SK-N-SH treated with all-trans-retinoic acid at 6 μM for 48 hours (cell line): ENCODE results near the gene NFIA.

Experiments used
- ATAC-seq: fragments of 200-7000 bp; cut with Tn5 transposase; 3 replicates; pipeline ENCODE4 v1.9.1; 2020; ENCODE audit warnings: mild to moderate bottlenecking, moderate library complexity
- ARNTL ChIP-seq: fragments of 450-650 bp; formaldehyde crosslinking; IDR thresholded peaks from 2 replicates; pipeline ENCODE4 v1.5.0; 2020; ENCODE audit warnings: low read depth, mild to moderate bottlenecking, moderate library complexity, borderline replicate concordance
- CSDC2 ChIP-seq: fragments of 250-450 bp; sonication (Bioruptor Pico); IDR thresholded peaks from 2 replicates; pipeline ENCODE4 v1.5.0; 2020; ENCODE audit warnings: mild to moderate bottlenecking, moderate library complexity
- GLIS3 ChIP-seq: fragments of 250-450 bp; sonication (Bioruptor Pico); IDR thresholded peaks from 2 replicates; pipeline ENCODE4 v1.5.0; 2020; ENCODE audit warnings: mild to moderate bottlenecking, moderate library complexity
- PATZ1 ChIP-seq: fragments of 250-450 bp; sonication (Bioruptor Pico); IDR thresholded peaks from 2 replicates; pipeline ENCODE4 v1.8.0; 2020; ENCODE audit warnings: mild to moderate bottlenecking, moderate library complexity, borderline replicate concordance
- PPARA ChIP-seq: fragments of 250-450 bp; sonication (Bioruptor Pico); IDR thresholded peaks from 2 replicates; pipeline ENCODE4 v1.5.0; 2020; ENCODE audit warnings: mild to moderate bottlenecking, borderline replicate concordance
- RARB ChIP-seq: fragments of 250-450 bp; sonication (Bioruptor Pico); IDR thresholded peaks from 2 replicates; pipeline ENCODE4 v1.8.0; 2021; ENCODE audit warnings: mild to moderate bottlenecking, moderate library complexity
- TCF4 ChIP-seq: fragments of 250-450 bp; sonication (Bioruptor Pico); IDR thresholded peaks from 2 replicates; pipeline ENCODE4 v1.8.0; 2021; ENCODE audit warnings: mild to moderate bottlenecking, moderate library complexity, borderline replicate concordance
- TOX ChIP-seq: fragments of 250-450 bp; sonication (Bioruptor Pico); IDR thresholded peaks from 2 replicates; pipeline ENCODE4 v1.8.0; 2021; ENCODE audit warnings: mild to moderate bottlenecking, moderate library complexity, borderline replicate concordance
- ZC3H10 ChIP-seq: fragments of 250-450 bp; sonication (Bioruptor Pico); IDR thresholded peaks from 2 replicates; pipeline ENCODE4 v1.5.1; 2021; ENCODE audit warnings: mild to moderate bottlenecking, moderate library complexity
- ZFP3 ChIP-seq: fragments of 250-450 bp; sonication (Bioruptor Pico); IDR thresholded peaks from 2 replicates; pipeline ENCODE4 v1.5.0; 2020; ENCODE audit warnings: mild to moderate bottlenecking, moderate library complexity
- ZFP30 ChIP-seq: fragments of 450-650 bp; formaldehyde crosslinking; IDR thresholded peaks from 2 replicates; pipeline ENCODE4 v1.5.0; 2022; ENCODE audit warnings: mild to moderate bottlenecking, moderate library complexity
- ZNF70 ChIP-seq: fragments of 450-650 bp; formaldehyde crosslinking; IDR thresholded peaks from 2 replicates; pipeline ENCODE4 v1.5.0; 2020; ENCODE audit warnings: mild to moderate bottlenecking, moderate library complexity
- TF ChIP-seq, protein P1 (sequence below): fragments of 250-450 bp; sonication (Bioruptor Pico); IDR thresholded peaks from 2 replicates; pipeline ENCODE4 v1.8.0; 2021; ENCODE audit warnings: low read depth, mild to moderate bottlenecking, moderate library complexity, borderline replicate concordance
- TF ChIP-seq, protein P2 (sequence below): fragments of 250-450 bp; sonication (Bioruptor Pico); IDR thresholded peaks from 2 replicates; pipeline ENCODE4 v1.5.0; 2020; ENCODE audit warnings: mild to moderate bottlenecking, moderate library complexity
- TF ChIP-seq, protein P3 (sequence below): fragments of 250-450 bp; sonication (Bioruptor Pico); IDR thresholded peaks from 2 replicates; pipeline ENCODE4 v1.5.1; 2020; ENCODE audit warnings: low read depth, mild to moderate bottlenecking, moderate library complexity
- TF ChIP-seq, protein P4 (sequence below): fragments of 250-450 bp; sonication (Bioruptor Pico); IDR thresholded peaks from 2 replicates; pipeline ENCODE4 v1.5.1; 2021; ENCODE audit warnings: mild to moderate bottlenecking, moderate library complexity

The NFIA gene

GRCh38 chr1:61133335-61134019 is 51.1 kb downstream of the NFIA start:
- no peak for ATAC-seq
- no peak for TF ChIP-seq GLIS3 (CRISPR knock-in tag)
- TF ChIP-seq, protein P1, sequence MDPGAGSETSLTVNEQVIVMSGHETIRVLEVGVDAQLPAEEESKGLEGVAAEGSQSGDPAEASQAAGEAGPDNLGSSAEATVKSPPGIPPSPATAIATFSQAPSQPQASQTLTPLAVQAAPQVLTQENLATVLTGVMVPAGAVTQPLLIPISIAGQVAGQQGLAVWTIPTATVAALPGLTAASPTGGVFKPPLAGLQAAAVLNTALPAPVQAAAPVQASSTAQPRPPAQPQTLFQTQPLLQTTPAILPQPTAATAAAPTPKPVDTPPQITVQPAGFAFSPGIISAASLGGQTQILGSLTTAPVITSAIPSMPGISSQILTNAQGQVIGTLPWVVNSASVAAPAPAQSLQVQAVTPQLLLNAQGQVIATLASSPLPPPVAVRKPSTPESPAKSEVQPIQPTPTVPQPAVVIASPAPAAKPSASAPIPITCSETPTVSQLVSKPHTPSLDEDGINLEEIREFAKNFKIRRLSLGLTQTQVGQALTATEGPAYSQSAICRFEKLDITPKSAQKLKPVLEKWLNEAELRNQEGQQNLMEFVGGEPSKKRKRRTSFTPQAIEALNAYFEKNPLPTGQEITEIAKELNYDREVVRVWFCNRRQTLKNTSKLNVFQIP (CRISPR knock-in tag), result no peak

DNA sequence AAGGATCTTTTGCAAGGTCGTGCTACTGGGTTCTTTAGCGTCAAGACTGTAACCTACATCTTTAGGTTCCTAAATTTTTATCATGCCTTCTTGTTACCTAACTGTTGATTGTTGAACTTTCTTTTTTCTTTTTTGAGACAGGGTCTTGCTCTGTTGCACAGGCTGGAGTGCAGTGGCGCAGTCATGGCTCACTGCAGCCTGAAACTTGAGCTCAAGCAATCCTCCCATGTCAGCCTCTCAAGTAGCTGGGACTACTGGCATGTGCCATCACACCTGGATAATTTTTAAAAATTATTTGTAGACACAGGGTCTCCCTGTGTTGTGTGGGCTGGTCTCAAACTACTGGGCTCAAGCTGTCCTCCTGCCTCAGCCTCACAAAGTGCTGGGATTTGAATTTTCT is 52.9 kb downstream of the NFIA start:
- ATAC-seq, result no peak
- TF ChIP-seq RARB (CRISPR knock-in tag) (no peak), GLIS3 (CRISPR knock-in tag) (no peak), ARNTL (CRISPR knock-in tag) (no peak), ZNF70 (CRISPR knock-in tag) (no peak), TOX (no peak)
- TF ChIP-seq, protein P2, sequence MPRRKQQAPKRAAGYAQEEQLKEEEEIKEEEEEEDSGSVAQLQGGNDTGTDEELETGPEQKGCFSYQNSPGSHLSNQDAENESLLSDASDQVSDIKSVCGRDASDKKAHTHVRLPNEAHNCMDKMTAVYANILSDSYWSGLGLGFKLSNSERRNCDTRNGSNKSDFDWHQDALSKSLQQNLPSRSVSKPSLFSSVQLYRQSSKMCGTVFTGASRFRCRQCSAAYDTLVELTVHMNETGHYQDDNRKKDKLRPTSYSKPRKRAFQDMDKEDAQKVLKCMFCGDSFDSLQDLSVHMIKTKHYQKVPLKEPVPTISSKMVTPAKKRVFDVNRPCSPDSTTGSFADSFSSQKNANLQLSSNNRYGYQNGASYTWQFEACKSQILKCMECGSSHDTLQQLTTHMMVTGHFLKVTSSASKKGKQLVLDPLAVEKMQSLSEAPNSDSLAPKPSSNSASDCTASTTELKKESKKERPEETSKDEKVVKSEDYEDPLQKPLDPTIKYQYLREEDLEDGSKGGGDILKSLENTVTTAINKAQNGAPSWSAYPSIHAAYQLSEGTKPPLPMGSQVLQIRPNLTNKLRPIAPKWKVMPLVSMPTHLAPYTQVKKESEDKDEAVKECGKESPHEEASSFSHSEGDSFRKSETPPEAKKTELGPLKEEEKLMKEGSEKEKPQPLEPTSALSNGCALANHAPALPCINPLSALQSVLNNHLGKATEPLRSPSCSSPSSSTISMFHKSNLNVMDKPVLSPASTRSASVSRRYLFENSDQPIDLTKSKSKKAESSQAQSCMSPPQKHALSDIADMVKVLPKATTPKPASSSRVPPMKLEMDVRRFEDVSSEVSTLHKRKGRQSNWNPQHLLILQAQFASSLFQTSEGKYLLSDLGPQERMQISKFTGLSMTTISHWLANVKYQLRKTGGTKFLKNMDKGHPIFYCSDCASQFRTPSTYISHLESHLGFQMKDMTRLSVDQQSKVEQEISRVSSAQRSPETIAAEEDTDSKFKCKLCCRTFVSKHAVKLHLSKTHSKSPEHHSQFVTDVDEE, result no peak
- TF ChIP-seq, protein P3, sequence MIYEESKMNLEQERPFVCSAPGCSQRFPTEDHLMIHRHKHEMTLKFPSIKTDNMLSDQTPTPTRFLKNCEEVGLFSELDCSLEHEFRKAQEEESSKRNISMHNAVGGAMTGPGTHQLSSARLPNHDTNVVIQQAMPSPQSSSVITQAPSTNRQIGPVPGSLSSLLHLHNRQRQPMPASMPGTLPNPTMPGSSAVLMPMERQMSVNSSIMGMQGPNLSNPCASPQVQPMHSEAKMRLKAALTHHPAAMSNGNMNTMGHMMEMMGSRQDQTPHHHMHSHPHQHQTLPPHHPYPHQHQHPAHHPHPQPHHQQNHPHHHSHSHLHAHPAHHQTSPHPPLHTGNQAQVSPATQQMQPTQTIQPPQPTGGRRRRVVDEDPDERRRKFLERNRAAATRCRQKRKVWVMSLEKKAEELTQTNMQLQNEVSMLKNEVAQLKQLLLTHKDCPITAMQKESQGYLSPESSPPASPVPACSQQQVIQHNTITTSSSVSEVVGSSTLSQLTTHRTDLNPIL (CRISPR knock-in tag), result no peak
- TF ChIP-seq, all 23 proteins: peak for 0

DNA sequence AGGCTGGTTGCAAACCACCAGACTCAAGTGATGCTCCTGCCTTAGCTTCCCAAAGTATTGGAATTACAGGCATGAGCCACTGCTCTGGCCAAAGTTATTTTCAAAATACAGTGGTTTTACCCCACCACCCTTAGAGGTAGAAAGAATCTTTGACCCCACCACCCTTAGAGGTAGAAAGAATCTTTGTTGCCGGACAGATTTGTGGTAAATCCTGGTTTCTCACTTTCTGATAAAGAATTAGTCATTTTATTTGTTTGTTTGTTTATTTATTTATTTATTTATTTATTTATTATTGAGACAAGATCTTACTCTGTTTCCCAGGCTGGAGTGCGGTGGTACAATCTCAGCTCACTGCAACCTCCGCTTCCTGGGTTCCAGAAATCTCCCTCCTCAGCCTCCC is 55.9 kb downstream of the NFIA start:
- ATAC-seq, result no peak
- TF ChIP-seq PATZ1 (CRISPR knock-in tag), result no peak
- TF ChIP-seq, protein P1 (CRISPR knock-in tag), result no peak
- TF ChIP-seq ZFP30 (CRISPR knock-in tag), result no peak
- TF ChIP-seq, protein P4, sequence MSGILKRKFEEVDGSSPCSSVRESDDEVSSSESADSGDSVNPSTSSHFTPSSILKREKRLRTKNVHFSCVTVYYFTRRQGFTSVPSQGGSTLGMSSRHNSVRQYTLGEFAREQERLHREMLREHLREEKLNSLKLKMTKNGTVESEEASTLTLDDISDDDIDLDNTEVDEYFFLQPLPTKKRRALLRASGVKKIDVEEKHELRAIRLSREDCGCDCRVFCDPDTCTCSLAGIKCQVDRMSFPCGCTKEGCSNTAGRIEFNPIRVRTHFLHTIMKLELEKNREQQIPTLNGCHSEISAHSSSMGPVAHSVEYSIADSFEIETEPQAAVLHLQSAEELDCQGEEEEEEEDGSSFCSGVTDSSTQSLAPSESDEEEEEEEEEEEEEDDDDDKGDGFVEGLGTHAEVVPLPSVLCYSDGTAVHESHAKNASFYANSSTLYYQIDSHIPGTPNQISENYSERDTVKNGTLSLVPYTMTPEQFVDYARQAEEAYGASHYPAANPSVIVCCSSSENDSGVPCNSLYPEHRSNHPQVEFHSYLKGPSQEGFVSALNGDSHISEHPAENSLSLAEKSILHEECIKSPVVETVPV (CRISPR knock-in tag), result no peak
- TF ChIP-seq TCF4 (CRISPR knock-in tag), result no peak
- no peak for TF ChIP-seq GLIS3 (CRISPR knock-in tag)
- no peak for TF ChIP-seq ZFP3 (CRISPR knock-in tag)
- TF ChIP-seq RARB (CRISPR knock-in tag), result no peak
- no peak for TF ChIP-seq PPARA (CRISPR knock-in tag)
- no peak for TF ChIP-seq CSDC2 (CRISPR knock-in tag)
- no peak for TF ChIP-seq ZC3H10 (CRISPR knock-in tag)
